Activated CD4-positive, alpha-beta memory T cell treated with anti-CD3 and anti-CD28 coated beads for 36 hours (primary cell): Measurements from ENCODE around the gene COL4A6. TPM values are rescaled to one million over a fixed set of nuclear protein-coding genes. Genes with fewer than 3 reads are reported as not detected.

Experiments
- CTCF ChIA-PET: fragments of 350-600 bp; sonication (Branson Sonifier 250); formaldehyde crosslinking; loops from one replicate; lab custom pipeline; 2021; ENCODE audit warnings: antibody characterized with exemption, inconsistent platforms; lab: Charles Lee
- POLR2A ChIA-PET: fragments of 350-600 bp; sonication (Branson Sonifier 250); formaldehyde crosslinking; loops from one replicate; lab custom pipeline; 2021; ENCODE audit warnings: antibody characterized with exemption; lab: Charles Lee
- DNase-seq: peaks from one replicate; pipeline ENCODE4 v3.0.0-alpha.2; 2020
- H3K27ac Mint-ChIP-seq: one replicate; pipeline ENCODE4 v1.8.0; 2021; ENCODE audit warnings: mixed read lengths
- H3K27me3 Mint-ChIP-seq: one replicate; pipeline ENCODE4 v1.8.0; 2021; ENCODE audit warnings: mixed read lengths
- H3K36me3 Mint-ChIP-seq: one replicate; pipeline ENCODE4 v1.8.0; 2021; ENCODE audit warnings: mixed read lengths
- H3K4me1 Mint-ChIP-seq: one replicate; pipeline ENCODE4 v1.8.0; 2021; ENCODE audit warnings: low read depth, mixed read lengths
- H3K4me3 Mint-ChIP-seq: one replicate; pipeline ENCODE4 v1.8.0; 2021; ENCODE audit warnings: mild to moderate bottlenecking, mixed read lengths
- H3K9me3 Mint-ChIP-seq: one replicate; pipeline ENCODE4 v1.8.0; 2021; ENCODE audit warnings: mixed read lengths
- intact Hi-C: fragments of 100-400 bp; cut with micrococcal nuclease; formaldehyde crosslinking; loops from one replicate; pipeline ENCODE4 v1.15.1; 2023
- total RNA-seq, 2 experiments: library from RNA; stranded (reverse); gene quantifications; one replicate each; pipeline ENCODE4 v1.2.3, GENCODE V29; 2021

Gene COL4A6
- total RNA-seq, 2 experiments from 2014 or later = not detected

- Mint-ChIP-seq H3K36me3 (no peaks in the 10 kb centered on the region), H3K4me3 (no peak overlapping the region), H3K4me1 (no peaks in the 10 kb centered on the region), H3K27me3 (no peaks in the 10 kb centered on the region), H3K9me3 (no peaks in the 10 kb centered on the region), H3K27ac (no peak overlapping the region)
- no peak for DNase-seq
- ChIA-PET CTCF (no interaction called here), POLR2A (no interaction called here)
- intact Hi-C loops = no loop called here
Measured at GRCh38 chrX:108310506-108310905, 127.7 kb downstream of the COL4A6 start.

DNA sequence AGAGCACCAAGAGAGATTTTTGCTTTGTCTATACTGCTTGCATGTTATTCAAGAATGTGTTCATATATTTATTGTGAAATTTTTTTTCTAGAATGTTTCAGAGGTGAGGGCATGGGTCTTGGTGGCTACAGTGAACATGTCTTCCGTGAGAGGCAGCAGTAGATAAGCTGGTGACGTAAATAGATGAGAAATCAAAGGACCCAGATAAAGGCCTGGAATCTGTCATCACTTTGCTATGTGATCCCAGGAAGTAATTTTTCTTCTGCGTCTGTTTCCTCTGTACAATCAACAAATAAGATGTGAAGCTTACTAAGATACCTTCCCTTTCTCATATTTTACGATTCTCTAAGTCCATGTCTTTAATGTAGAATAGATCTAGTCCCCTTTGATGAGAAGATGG lies 129.1 kb downstream of the COL4A6 start:
- H3K27ac Mint-ChIP-seq = no peak overlapping the region
- H3K9me3 Mint-ChIP-seq = no peaks in the 10 kb centered on the region
- intact Hi-C loops = no loop called here
- CTCF ChIA-PET = no interaction called here
- H3K36me3 Mint-ChIP-seq = no peaks in the 10 kb centered on the region
- no peaks in the 10 kb centered on the region for H3K27me3 Mint-ChIP-seq
- H3K4me1 Mint-ChIP-seq = no peaks in the 10 kb centered on the region
- DNase-seq = no peak
- no peak overlapping the region for H3K4me3 Mint-ChIP-seq
- POLR2A ChIA-PET = no interaction called here

- H3K27ac Mint-ChIP-seq = no peak overlapping the region
- intact Hi-C loops = no loop called here
- no peak for DNase-seq
- no peaks in the 10 kb centered on the region for H3K36me3 Mint-ChIP-seq
- peaks cover 2% of the 10 kb centered on the region for H3K27me3 Mint-ChIP-seq
- H3K4me1 Mint-ChIP-seq = no peaks in the 10 kb centered on the region
- H3K4me3 Mint-ChIP-seq = no peak overlapping the region
- ChIA-PET CTCF (no interaction called here), POLR2A (no interaction called here)
- H3K9me3 Mint-ChIP-seq = no peaks in the 10 kb centered on the region
Measured at GRCh38 chrX:108307132-108308085, 130.8 kb downstream of the COL4A6 start.

DNA sequence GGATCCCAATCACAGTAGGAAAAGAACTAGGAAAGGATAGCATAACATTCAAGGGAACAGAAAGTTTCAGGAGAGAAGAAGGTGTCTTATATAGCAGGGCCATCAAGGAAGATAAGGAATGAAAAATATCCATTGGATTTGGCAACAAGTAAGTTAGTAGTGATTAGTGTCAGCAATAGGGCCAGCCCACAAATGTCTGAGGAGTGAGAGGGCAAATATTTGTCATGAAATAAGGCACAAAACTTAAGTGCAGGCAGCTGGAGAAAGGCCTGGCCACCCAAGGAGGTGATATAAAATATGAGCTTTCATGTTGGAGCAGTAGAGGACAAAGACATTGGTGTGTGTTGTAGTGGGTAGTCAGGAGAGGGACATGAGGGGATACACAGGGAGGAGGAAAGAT lies 132.1 kb downstream of the COL4A6 start:
- CTCF ChIA-PET = no interaction called here
- POLR2A ChIA-PET = no interaction called here

GRCh38 chrX:108304757-108305156 lies 133.5 kb downstream of the COL4A6 start:
- no peak overlapping the region for H3K27ac Mint-ChIP-seq
- CTCF ChIA-PET = no interaction called here
- DNase-seq = no peak

More for the DNA sequence above, 132.1 kb downstream of the COL4A6 start:
- no peaks in the 10 kb centered on the region for H3K36me3 Mint-ChIP-seq
- H3K9me3 Mint-ChIP-seq = no peaks in the 10 kb centered on the region
- H3K27ac Mint-ChIP-seq = no peak overlapping the region
- H3K4me3 Mint-ChIP-seq = no peak overlapping the region
- H3K4me1 Mint-ChIP-seq = no peaks in the 10 kb centered on the region
- no peak for DNase-seq
- intact Hi-C loops = no loop called here
- peaks cover 2% of the 10 kb centered on the region for H3K27me3 Mint-ChIP-seq

GRCh38 chrX:108304210-108304609 lies 134.0 kb downstream of the COL4A6 start:
- no peak for DNase-seq
- Mint-ChIP-seq H3K4me3 (no peak overlapping the region), H3K9me3 (no peaks in the 10 kb centered on the region), H3K36me3 (no peaks in the 10 kb centered on the region), H3K4me1 (no peaks in the 10 kb centered on the region), H3K27me3 (peaks cover 4% of the 10 kb centered on the region), H3K27ac (no peak overlapping the region)
- intact Hi-C loops = loop anchor here (5.0 kb wide), 1 partner anchor 82 kb away; no protein-coding TSS in a partner anchor
- CTCF ChIA-PET = no interaction called here
- POLR2A ChIA-PET = no interaction called here

More at GRCh38 chrX:108304757-108305156, 133.5 kb downstream of the COL4A6 start:
- intact Hi-C loops = loop anchor here (5.0 kb wide), 1 partner anchor 82 kb away; no protein-coding TSS in a partner anchor
- POLR2A ChIA-PET = no interaction called here
- H3K9me3 Mint-ChIP-seq = no peaks in the 10 kb centered on the region
- H3K4me1 Mint-ChIP-seq = no peaks in the 10 kb centered on the region
- H3K27me3 Mint-ChIP-seq = peaks cover 2% of the 10 kb centered on the region
- H3K36me3 Mint-ChIP-seq = no peaks in the 10 kb centered on the region
- H3K4me3 Mint-ChIP-seq = no peak overlapping the region

GRCh38 chrX:108303682-108304081 lies 134.5 kb downstream of the COL4A6 start:
- ChIA-PET POLR2A (no interaction called here), CTCF (no interaction called here)
- H3K9me3 Mint-ChIP-seq = no peaks in the 10 kb centered on the region
- peaks cover 4% of the 10 kb centered on the region for H3K27me3 Mint-ChIP-seq
- no peak overlapping the region for H3K27ac Mint-ChIP-seq
- H3K4me1 Mint-ChIP-seq = no peaks in the 10 kb centered on the region
- H3K36me3 Mint-ChIP-seq = no peaks in the 10 kb centered on the region
- H3K4me3 Mint-ChIP-seq = no peak overlapping the region
- DNase-seq = no peak
- intact Hi-C loops = loop anchor here (5.0 kb wide), 1 partner anchor 81 kb away; no protein-coding TSS in a partner anchor

GRCh38 chrX:108299704-108300103 lies 138.5 kb downstream of the COL4A6 start:
- Mint-ChIP-seq H3K4me3 (no peak overlapping the region), H3K36me3 (no peaks in the 10 kb centered on the region), H3K9me3 (no peaks in the 10 kb centered on the region), H3K27ac (no peak overlapping the region), H3K27me3 (peaks cover 4% of the 10 kb centered on the region), H3K4me1 (no peaks in the 10 kb centered on the region)
- no peak for DNase-seq
- POLR2A ChIA-PET = no interaction called here
- intact Hi-C loops = loop anchor here (5.0 kb wide), 1 partner anchor 77 kb away; no protein-coding TSS in a partner anchor
- CTCF ChIA-PET = no interaction called here

DNA sequence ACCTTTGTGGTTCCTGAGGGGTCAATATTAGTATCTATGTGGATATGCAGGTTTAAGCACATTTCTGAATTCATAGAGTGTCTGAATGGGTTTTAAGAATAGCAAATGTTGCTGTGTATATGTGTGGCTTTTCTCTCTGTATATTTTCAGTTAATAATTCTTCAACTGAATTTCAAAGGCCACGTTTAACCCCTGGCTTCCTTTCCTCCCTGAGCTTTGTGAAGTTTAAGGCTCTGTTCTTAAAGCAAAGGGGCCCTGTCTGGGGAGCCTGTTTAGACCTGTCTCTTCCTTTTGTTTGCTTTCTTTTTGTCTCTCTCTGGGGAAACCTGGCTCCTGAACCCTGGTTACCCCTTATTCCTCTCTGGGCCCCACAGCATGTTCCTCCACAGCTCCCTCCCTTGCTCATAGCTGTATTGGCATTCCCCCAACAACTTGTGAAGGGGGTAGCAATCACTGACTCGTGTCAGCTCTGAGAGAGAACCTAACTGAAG lies 139.1 kb downstream of the COL4A6 start:
- Mint-ChIP-seq H3K36me3 (no peaks in the 10 kb centered on the region), H3K4me3 (no peak overlapping the region), H3K27me3 (peaks cover 4% of the 10 kb centered on the region), H3K9me3 (no peaks in the 10 kb centered on the region), H3K27ac (no peak overlapping the region), H3K4me1 (no peaks in the 10 kb centered on the region)
- no peak for DNase-seq
- intact Hi-C loops = no loop called here
- CTCF ChIA-PET = no interaction called here
- POLR2A ChIA-PET = no interaction called here

DNA sequence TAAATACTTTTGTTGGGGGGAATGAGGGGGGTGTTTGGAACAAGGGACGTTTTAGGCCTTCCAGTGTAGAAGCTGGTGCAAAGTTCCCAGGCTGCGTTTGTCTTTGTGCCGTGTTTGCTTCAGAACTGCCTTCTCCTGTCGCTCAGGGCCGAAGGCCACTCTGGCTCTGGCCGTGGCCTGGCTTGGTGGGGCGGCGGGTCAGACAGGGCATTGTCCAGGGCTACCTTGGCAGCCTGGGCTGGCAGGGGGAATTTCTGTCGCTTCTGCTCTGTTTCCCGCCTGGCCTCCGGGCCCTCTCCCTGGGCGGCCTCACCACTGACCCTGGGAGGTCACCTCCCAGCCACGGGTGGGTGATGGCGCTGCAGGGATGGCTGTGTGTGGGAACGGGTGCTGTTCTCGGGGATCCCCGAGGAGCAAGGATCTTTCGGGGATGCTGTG lies 140.0 kb downstream of the COL4A6 start:
- Mint-ChIP-seq H3K4me1 (no peaks in the 10 kb centered on the region), H3K27ac (no peak overlapping the region), H3K9me3 (no peaks in the 10 kb centered on the region), H3K27me3 (peaks cover 1% of the 10 kb centered on the region), H3K4me3 (no peak overlapping the region), H3K36me3 (no peaks in the 10 kb centered on the region)
- POLR2A ChIA-PET = no interaction called here
- intact Hi-C loops = no loop called here
- DNase-seq = no peak
- CTCF ChIA-PET = no interaction called here

DNA sequence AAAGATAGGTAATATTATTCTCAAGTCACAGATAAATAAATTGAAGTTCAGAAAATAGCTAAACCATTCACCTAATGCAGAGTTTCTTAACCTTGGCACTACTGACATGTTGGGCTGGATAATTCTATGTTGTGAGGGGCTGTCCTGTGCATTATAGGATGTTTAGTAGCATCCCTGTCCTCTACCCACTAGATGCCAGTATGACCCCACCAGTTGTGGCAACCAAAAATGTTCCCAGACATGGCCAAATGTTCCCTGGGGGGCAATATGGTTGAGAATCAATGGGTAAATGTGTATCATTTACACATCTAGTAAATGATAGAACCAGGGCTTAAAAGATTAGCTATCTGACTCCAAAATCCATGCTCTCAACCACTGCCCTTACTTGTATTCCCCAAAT lies 140.9 kb downstream of the COL4A6 start:
- no peaks in the 10 kb centered on the region for H3K36me3 Mint-ChIP-seq
- DNase-seq = no peak
- intact Hi-C loops = no loop called here
- H3K4me1 Mint-ChIP-seq = no peaks in the 10 kb centered on the region
- no peak overlapping the region for H3K27ac Mint-ChIP-seq
- no peak overlapping the region for H3K4me3 Mint-ChIP-seq
- no peaks in the 10 kb centered on the region for H3K9me3 Mint-ChIP-seq
- ChIA-PET POLR2A (no interaction called here), CTCF (no interaction called here)
- peaks cover 1% of the 10 kb centered on the region for H3K27me3 Mint-ChIP-seq

GRCh38 chrX:108292053-108292452 lies 146.2 kb downstream of the COL4A6 start:
- POLR2A ChIA-PET = no interaction called here
- CTCF ChIA-PET = no interaction called here
- no peaks in the 10 kb centered on the region for H3K27me3 Mint-ChIP-seq
- no peaks in the 10 kb centered on the region for H3K9me3 Mint-ChIP-seq
- intact Hi-C loops = no loop called here
- H3K4me1 Mint-ChIP-seq = no peaks in the 10 kb centered on the region
- H3K27ac Mint-ChIP-seq = no peak overlapping the region
- no peaks in the 10 kb centered on the region for H3K36me3 Mint-ChIP-seq
- no peak for DNase-seq
- H3K4me3 Mint-ChIP-seq = no peak overlapping the region
